C4-2B (cell line): ENCODE data around the gene CDCA7.

Experiments used
- H3K27ac ChIP-seq: fragments of 450-650 bp; 2 replicates; pipeline ENCODE4 v1.5.1; 2017
- CTCF ChIP-seq: fragments of 450-650 bp; conservative IDR thresholded peaks from 2 replicates; pipeline ENCODE4 v1.5.1; 2017; ENCODE audit warnings: mild to moderate bottlenecking
- ZFX ChIP-seq: fragments of 450-650 bp; IDR thresholded peaks from 2 replicates; pipeline ENCODE4 v1.6.1; 2017

Gene CDCA7

GRCh38 chr2:173339807-173340206, 14.9 kb upstream of the CDCA7 start:
- H3K27ac ChIP-seq: no peak overlapping the region

GRCh38 chr2:173343921-173344320, 10.8 kb upstream of the CDCA7 start:
- TF ChIP-seq CTCF (no peak), ZFX (no peak)
- no peak overlapping the region for H3K27ac ChIP-seq

More at GRCh38 chr2:173339807-173340206, 14.9 kb upstream of the CDCA7 start:
- TF ChIP-seq CTCF: no peak
- no peak for TF ChIP-seq ZFX

- TF ChIP-seq CTCF (no peak), ZFX (no peak)
Measured at GRCh38 chr2:173346035-173346434, 8.6 kb upstream of the CDCA7 start.

GRCh38 chr2:173347305-173348168, 7.1 kb upstream of the CDCA7 start:
- H3K27ac ChIP-seq: no peak overlapping the region
- no peak for TF ChIP-seq ZFX
- no peak for TF ChIP-seq CTCF

More at GRCh38 chr2:173346035-173346434, 8.6 kb upstream of the CDCA7 start:
- H3K27ac ChIP-seq: no peak overlapping the region

- H3K27ac ChIP-seq: no peak overlapping the region
- TF ChIP-seq ZFX: no peak
- TF ChIP-seq CTCF: no peak
Measured at GRCh38 chr2:173349287-173349686, 5.4 kb upstream of the CDCA7 start.

GRCh38 chr2:173350383-173350782, 4.3 kb upstream of the CDCA7 start:
- no peak overlapping the region for H3K27ac ChIP-seq
- TF ChIP-seq CTCF: no peak
- TF ChIP-seq ZFX: no peak

- TF ChIP-seq ZFX (no peak), CTCF (no peak)
- no peak overlapping the region for H3K27ac ChIP-seq
Measured at GRCh38 chr2:173351879-173352278, 2.8 kb upstream of the CDCA7 start.
